Superior temporal gyrus (tissue), 1 donor: ENCODE data around the gene HMBS.
A peak's percentile ranks its signal among the peaks of the same experiment; 100 is the strongest.

Source experiments
- DNase-seq: peaks from one replicate; pipeline ENCODE4 v3.0.0-alpha.2; 2016; ENCODE audit errors: extremely low spot score

The HMBS gene

GRCh38 chr11:119067371-119068222, 17.1 kb upstream of the HMBS start, which contains the start of gene VPS11:
VPS11 (plus strand) TSS chr11:119067818; CDS start chr11:119067824, 6 bp downstream.
- peak; percentile 96 for DNase-seq

GRCh38 chr11:119077839-119078238, 6.8 kb upstream of the HMBS start:
- no peak for DNase-seq

GRCh38 chr11:119078675-119079420, 5.8 kb upstream of the HMBS start:
- no peak for DNase-seq

GRCh38 chr11:119081682-119082260, 2.9 kb upstream of the HMBS start:
- DNase-seq, result peak; percentile 86

- DNase-seq, result no peak
Observed at GRCh38 chr11:119085437-119085847, 761 bp downstream of the HMBS start.

GRCh38 chr11:119087123-119087522, 2.4 kb downstream of the HMBS start:
- DNase-seq, result no peak

GRCh38 chr11:119087747-119088241, 3.1 kb downstream of the HMBS start:
- DNase-seq, result no peak

- DNase-seq, result no peak
Observed at GRCh38 chr11:119088406-119088805, 3.7 kb downstream of the HMBS start.

GRCh38 chr11:119089319-119089718, 4.6 kb downstream of the HMBS start:
- DNase-seq, result no peak

- peak; percentile 24 for DNase-seq
Observed at GRCh38 chr11:119091178-119091577, 6.5 kb downstream of the HMBS start.

- no peak for DNase-seq
Observed at GRCh38 chr11:119091966-119092879, 7.5 kb downstream of the HMBS start.

GRCh38 chr11:119092880-119093842, 8.5 kb downstream of the HMBS start:
- DNase-seq, result peak; percentile 38

- DNase-seq, result peak; percentile 29
Observed at GRCh38 chr11:119093942-119094815, 9.5 kb downstream of the HMBS start.

GRCh38 chr11:119094816-119095065, 10.1 kb downstream of the HMBS start:
- peak; percentile 81 for DNase-seq

- DNase-seq, result peak; percentile 100
Observed at GRCh38 chr11:119095066-119095880, 10.6 kb downstream of the HMBS start.

- DNase-seq, result no peak
Observed at GRCh38 chr11:119099711-119100110, 15.0 kb downstream of the HMBS start.

GRCh38 chr11:119100246-119100970, 15.7 kb downstream of the HMBS start:
- peak; percentile 37 for DNase-seq
